Measurements from ENCODE around the gene SLC9C2.
"Not testable (repeated sequence)": the region's sequence is repeated elsewhere in the genome, so short reads cannot be mapped to it uniquely, and the experiment has no call there.

The SLC9C2 gene

GRCh38 chr1:173478094-173478674 lies 124.7 kb downstream of the SLC9C2 start:
- DNase-seq = peak; percentile 11

- DNase-seq = no peak
These were observed 125.4 kb downstream of the SLC9C2 start, which contains the start of gene PRDX6 for GRCh38 chr1:173477286-173478093. Gene PRDX6, plus strand, starts transcription at chr1:173477335. Its CDS starts 63 bp downstream, at chr1:173477398.

- DNase-seq = peak; percentile 90
These were observed 126.1 kb downstream of the SLC9C2 start for GRCh38 chr1:173476665-173477285.

GRCh38 chr1:173476197-173476664 lies 126.6 kb downstream of the SLC9C2 start:
- DNase-seq = no peak

- no peak for DNase-seq
These were observed 127.2 kb downstream of the SLC9C2 start for GRCh38 chr1:173475564-173476196.

GRCh38 chr1:173474780-173475421 lies 128.0 kb downstream of the SLC9C2 start:
- DNase-seq = not testable (repeated sequence)

GRCh38 chr1:173474097-173474779 lies 128.6 kb downstream of the SLC9C2 start:
- DNase-seq = no peak

GRCh38 chr1:173473599-173474011 lies 129.3 kb downstream of the SLC9C2 start:
- no peak for DNase-seq

- DNase-seq = no peak
These were observed 132.3 kb downstream of the SLC9C2 start for GRCh38 chr1:173470608-173471007.

- no peak for DNase-seq
These were observed 133.2 kb downstream of the SLC9C2 start for GRCh38 chr1:173469656-173470055.

- no peak for DNase-seq
These were observed 135.4 kb downstream of the SLC9C2 start for GRCh38 chr1:173467426-173467825.

- DNase-seq = not testable (repeated sequence)
These were observed 138.7 kb downstream of the SLC9C2 start for GRCh38 chr1:173464185-173464584.

GRCh38 chr1:173462666-173463065 lies 140.2 kb downstream of the SLC9C2 start:
- DNase-seq = not testable (repeated sequence)

- no peak for DNase-seq
These were observed 143.0 kb downstream of the SLC9C2 start for GRCh38 chr1:173459885-173460284.

GRCh38 chr1:173454966-173455524 lies 147.8 kb downstream of the SLC9C2 start:
- DNase-seq = no peak

GRCh38 chr1:173453982-173454381 lies 148.9 kb downstream of the SLC9C2 start:
- no peak for DNase-seq

GRCh38 chr1:173451981-173452380 lies 150.9 kb downstream of the SLC9C2 start:
- DNase-seq = no peak
